Left forelimb (tissue), 1 donor: ENCODE measurements around the gene HUS1.
A peak's percentile ranks its signal among the peaks of the same experiment; 100 is the strongest.

ENCODE experiments used
- DNase-seq: peaks from one replicate; pipeline ENCODE4 v3.0.0-alpha.2; 2018; ENCODE audit warnings: low spot score

Gene HUS1

GRCh38 chr7:47979832-47980181 is 392 bp upstream of the HUS1 start:
- no peak for DNase-seq

GRCh38 chr7:47978790-47979144 is 648 bp downstream of the HUS1 start:
- no peak for DNase-seq

GRCh38 chr7:47973739-47974138 is 5.7 kb downstream of the HUS1 start:
- DNase-seq = no peak

- DNase-seq = no peak
Observed at GRCh38 chr7:47970761-47971160, 8.7 kb downstream of the HUS1 start.

- no peak for DNase-seq
Observed at GRCh38 chr7:47968847-47969774, 10.3 kb downstream of the HUS1 start.

- DNase-seq = no peak
Observed at GRCh38 chr7:47967708-47968107, 11.7 kb downstream of the HUS1 start.

- DNase-seq = no peak
Observed at GRCh38 chr7:47967123-47967522, 12.3 kb downstream of the HUS1 start.

- no peak for DNase-seq
Observed at GRCh38 chr7:47965456-47965855, 14.0 kb downstream of the HUS1 start.

GRCh38 chr7:47962262-47962661 is 17.2 kb downstream of the HUS1 start:
- DNase-seq = no peak

- DNase-seq = no peak
Observed at GRCh38 chr7:47957156-47957555, 22.3 kb downstream of the HUS1 start.

GRCh38 chr7:47956220-47956619 is 23.2 kb downstream of the HUS1 start:
- DNase-seq = peak; percentile 41

- DNase-seq = peak; percentile 37
Observed at GRCh38 chr7:47954231-47954911, 25.0 kb downstream of the HUS1 start.

- DNase-seq = peak; percentile 6
Observed at GRCh38 chr7:47953822-47954221, 25.6 kb downstream of the HUS1 start.

GRCh38 chr7:47952224-47952623 is 27.2 kb downstream of the HUS1 start:
- DNase-seq = peak; percentile 11

GRCh38 chr7:47951374-47951773 is 28.0 kb downstream of the HUS1 start:
- DNase-seq = no peak

GRCh38 chr7:47950714-47951113 is 28.7 kb downstream of the HUS1 start:
- DNase-seq = no peak

GRCh38 chr7:47949703-47950102 is 29.7 kb downstream of the HUS1 start:
- DNase-seq = no peak

GRCh38 chr7:47948141-47948790 is 31.1 kb downstream of the HUS1 start, which contains the start of gene PKD1L1:
Gene PKD1L1, minus strand, starts transcription at chr7:47948466. Its CDS starts 26 bp downstream, at chr7:47948440.
- no peak for DNase-seq

GRCh38 chr7:47947355-47947749 is 32.1 kb downstream of the HUS1 start:
- DNase-seq = no peak

- no peak for DNase-seq
Observed at GRCh38 chr7:47946581-47947354, 32.6 kb downstream of the HUS1 start.

- DNase-seq = no peak
Observed at GRCh38 chr7:47945261-47946015, 34.0 kb downstream of the HUS1 start.
